Heart left ventricle (tissue), 13 donors: ENCODE results near the gene KCNQ1.

Experiments used
- CTCF ChIP-seq, 12 donors: fragments of 200-600 bp; sonication (generic) in 4 of 12; IDR thresholded peaks; one replicate each; pipeline versions ENCODE4 v1.5.0 to v1.8.0; 2018 to 2022; ENCODE audit warnings: antibody characterized with exemption in 12 of 12, mild to moderate bottlenecking in 5 of 12
- POLR2A ChIP-seq, 2 donors: fragments of 450-650 bp; IDR thresholded peaks; one replicate each; pipeline ENCODE4 v1.6.1; 2017; ENCODE audit warnings: antibody characterized with exemption in 2 of 2, mild to moderate bottlenecking in 2 of 2, moderate library complexity in 2 of 2
- donor health status: ischemic (EF 13 %, LVEDD 7.1; RV severe dilation, severe dysfunction).
- donor health status: DM: no; HTN: yes; CAD: no.
- donor health status: DM: no; HTN: no; CAD: no.
- donor health status: ischemic (EF 25% LVEDD 6.9; RV normal size, moderate dysfunction).
- donor health status: ischemic (EF 25% LVEDD 5.7; RV mildly dilated, moderate dysfunction).
- donor health status: ischemic (EF 35%, LVEDD 5.7; RV mildly dilated, moderate dysfunction).
- donor health status: nonischemic (EF 11% LVEDD 7.7; RV severe dilation, severe dysfunction).
- donor health status: DM: yes; HTN: yes; CAD: no.
- donor health status: PGD.
- donor health status: ischemic (EF 29% LVEDD 5.4; RV normal size, mild dysfunction).
- donor health status: nonischemic (EF 23%, LVEDD 6.1; RV moderate dilation, normal function).

GRCh38 chr11:2794046-2794967 is 349.5 kb downstream of the KCNQ1 start:
- TF ChIP-seq CTCF (IDR thresholded peaks at IDR 0.05) (no peak), POLR2A (IDR thresholded peaks at IDR 0.05) (no peak)
